Measurements from ENCODE around the gene DEXI. TPM values are rescaled to one million over a fixed set of nuclear protein-coding genes. Genes with fewer than 3 reads are reported as not detected.
"Not testable (repeated sequence)": the region's sequence is repeated elsewhere in the genome, so short reads cannot be mapped to it uniquely, and the experiment has no call there.

DEXI gene
- total RNA-seq, 2 donors from 2014 or later: 24.4 to 26.7 TPM

DNA sequence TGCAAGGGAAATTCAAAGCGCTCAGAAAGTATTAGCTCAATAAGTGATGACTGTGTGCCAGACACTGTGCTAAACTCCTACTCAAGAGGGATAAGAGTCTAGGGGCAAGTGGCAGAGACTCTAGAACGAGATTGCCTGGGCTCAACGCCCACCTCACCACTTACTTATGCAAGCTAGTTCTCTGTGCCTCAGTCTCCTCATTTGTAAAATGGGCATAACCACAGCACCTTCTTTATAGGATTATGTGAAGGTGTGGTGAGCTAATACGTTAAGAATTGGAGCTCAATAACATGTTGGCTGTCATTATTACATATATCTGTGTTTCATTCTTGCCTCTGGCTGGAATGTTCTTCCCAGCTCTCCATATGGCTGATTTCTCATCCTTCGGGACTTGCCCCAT, 15.4 kb downstream of the DEXI start:
- no peak for DNase-seq
- peaks cover 4 to 9% of the 10 kb centered on the region in 2 donors for H3K36me3 Mint-ChIP-seq (ENCODE audit: insufficient read depth in 2 of 2)

GRCh38 chr16:10926094-10926493, 16.2 kb downstream of the DEXI start:
- ATAC-seq (replicated peaks in 1 of 2) (no peak), DNase-seq (no peak)
- no peaks in the 10 kb centered on the region for H3K9me3 Mint-ChIP-seq
- H3K4me3 Mint-ChIP-seq: no peak overlapping the region
- H3K27me3 Mint-ChIP-seq (ENCODE audit: low read depth): no peaks in the 10 kb centered on the region
- peaks cover 9% of the 10 kb centered on the region for H3K4me1 Mint-ChIP-seq (ENCODE audit: low read depth)
- H3K36me3 Mint-ChIP-seq (ENCODE audit: insufficient read depth in 2 of 2): peaks cover 4 to 9% of the 10 kb centered on the region in 2 donors
- no peak overlapping the region for H3K27ac Mint-ChIP-seq

More for the DNA sequence above, 15.4 kb downstream of the DEXI start:
- Mint-ChIP-seq H3K9me3 (no peaks in the 10 kb centered on the region), H3K4me3 (no peak overlapping the region), H3K27ac (no peak overlapping the region), H3K27me3 (ENCODE audit: low read depth) (no peaks in the 10 kb centered on the region), H3K4me1 (ENCODE audit: low read depth) (peaks cover 9% of the 10 kb centered on the region)
- ATAC-seq (replicated peaks in 1 of 2): no peak

DNA sequence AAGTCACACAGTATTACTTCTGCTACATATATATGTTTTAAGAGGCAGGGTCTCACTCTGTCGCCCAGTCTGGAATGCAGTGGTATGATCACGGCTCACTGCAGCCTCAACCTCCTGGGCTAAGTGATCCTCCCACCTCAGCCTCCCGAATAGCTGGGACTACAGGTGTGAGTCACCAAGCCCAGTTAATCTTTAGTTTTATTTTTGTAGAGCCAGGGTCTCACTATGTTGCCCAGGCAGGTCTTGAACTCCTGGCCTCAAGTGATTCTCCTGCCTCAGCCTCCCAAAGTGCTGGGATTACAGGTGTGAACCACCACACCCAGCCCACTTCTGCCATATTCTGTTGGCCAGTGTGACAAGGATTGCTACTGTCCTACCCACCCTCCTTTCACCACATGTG, 17.0 kb downstream of the DEXI start:
- H3K27ac Mint-ChIP-seq; H3K27me3 Mint-ChIP-seq (ENCODE audit: low read depth); ATAC-seq (replicated peaks in 1 of 2); H3K9me3 Mint-ChIP-seq; DNase-seq; H3K4me1 Mint-ChIP-seq (ENCODE audit: low read depth); H3K4me3 Mint-ChIP-seq; H3K36me3 Mint-ChIP-seq (ENCODE audit: insufficient read depth in 2 of 2): not testable (repeated sequence)

DNA sequence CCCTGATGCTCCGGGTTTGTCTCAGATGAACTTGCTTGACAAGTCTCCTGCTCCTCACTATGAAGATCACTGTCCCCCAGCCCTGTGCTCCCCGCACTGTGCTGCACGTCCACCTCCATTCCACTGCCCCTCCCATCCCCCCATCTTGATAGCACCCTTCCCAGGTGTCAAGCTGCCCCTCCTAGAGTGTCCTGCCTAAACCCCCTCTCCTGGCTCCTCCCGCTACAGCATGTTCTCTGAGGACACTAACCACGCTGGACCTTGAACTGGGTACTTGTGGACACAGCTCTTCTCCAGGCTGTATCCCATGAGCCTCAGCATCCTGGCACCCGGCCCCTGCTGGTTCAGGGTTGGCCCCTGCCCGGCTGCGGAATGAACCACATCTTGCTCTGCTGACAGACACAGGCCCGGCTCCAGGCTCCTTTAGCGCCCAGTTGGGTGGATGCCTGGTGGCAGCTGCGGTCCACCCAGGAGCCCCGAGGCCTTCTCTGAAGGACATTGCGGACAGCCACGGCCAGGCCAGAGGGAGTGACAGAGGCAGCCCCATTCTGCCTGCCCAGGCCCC, 18.5 kb downstream of the DEXI start:
- peaks cover 3 to 9% of the 10 kb centered on the region in 2 donors for H3K36me3 Mint-ChIP-seq (ENCODE audit: insufficient read depth in 2 of 2)
- no peaks in the 10 kb centered on the region for H3K9me3 Mint-ChIP-seq
- H3K4me1 Mint-ChIP-seq (ENCODE audit: low read depth): no peaks in the 10 kb centered on the region
- H3K27me3 Mint-ChIP-seq (ENCODE audit: low read depth): no peaks in the 10 kb centered on the region
- no peak for DNase-seq
- no peak overlapping the region for H3K27ac Mint-ChIP-seq
- no peak for ATAC-seq (replicated peaks in 1 of 2)
- no peak overlapping the region for H3K4me3 Mint-ChIP-seq

- Mint-ChIP-seq H3K27me3 (ENCODE audit: low read depth) (no peaks in the 10 kb centered on the region), H3K9me3 (no peaks in the 10 kb centered on the region), H3K4me1 (ENCODE audit: low read depth) (no peaks in the 10 kb centered on the region), H3K36me3 (ENCODE audit: insufficient read depth in 2 of 2) (peaks cover 3 to 9% of the 10 kb centered on the region in 2 donors), H3K4me3 (no peak overlapping the region), H3K27ac (no peak overlapping the region)
- ATAC-seq (replicated peaks in 1 of 2): no peak
- DNase-seq: no peak
These were observed 19.1 kb downstream of the DEXI start for GRCh38 chr16:10923146-10923649.

GRCh38 chr16:10922328-10923145, 19.7 kb downstream of the DEXI start:
- DNase-seq (no peak), ATAC-seq (replicated peaks in 1 of 2) (no peak)
- no peaks in the 10 kb centered on the region for H3K9me3 Mint-ChIP-seq
- H3K27me3 Mint-ChIP-seq (ENCODE audit: low read depth): no peaks in the 10 kb centered on the region
- peaks cover 0 to 6% of the 10 kb centered on the region in 2 donors for H3K36me3 Mint-ChIP-seq (ENCODE audit: insufficient read depth in 2 of 2)
- no peak overlapping the region for H3K4me3 Mint-ChIP-seq
- no peaks in the 10 kb centered on the region for H3K4me1 Mint-ChIP-seq (ENCODE audit: low read depth)
- H3K27ac Mint-ChIP-seq: no peak overlapping the region

- no peak for ATAC-seq (replicated peaks in 1 of 2)
- Mint-ChIP-seq H3K27ac (no peak overlapping the region), H3K27me3 (ENCODE audit: low read depth) (no peaks in the 10 kb centered on the region), H3K4me1 (ENCODE audit: low read depth) (peaks cover 2% of the 10 kb centered on the region), H3K9me3 (no peaks in the 10 kb centered on the region), H3K4me3 (no peak overlapping the region), H3K36me3 (ENCODE audit: insufficient read depth in 2 of 2) (peaks cover 0 to 3% of the 10 kb centered on the region in 2 donors)
- DNase-seq: no peak
These were observed 20.5 kb downstream of the DEXI start for GRCh38 chr16:10921536-10922327.

- H3K27ac Mint-ChIP-seq: no peak overlapping the region
- no peak for ATAC-seq (replicated peaks in 1 of 2)
- H3K36me3 Mint-ChIP-seq (ENCODE audit: insufficient read depth in 2 of 2): no peaks in the 10 kb centered on the region
- no peak overlapping the region for H3K4me3 Mint-ChIP-seq
- peaks cover 10% of the 10 kb centered on the region for H3K4me1 Mint-ChIP-seq (ENCODE audit: low read depth)
- no peak for DNase-seq
- no peaks in the 10 kb centered on the region for H3K27me3 Mint-ChIP-seq (ENCODE audit: low read depth)
- no peaks in the 10 kb centered on the region for H3K9me3 Mint-ChIP-seq
These were observed 21.4 kb downstream of the DEXI start for GRCh38 chr16:10920726-10921427.

DNA sequence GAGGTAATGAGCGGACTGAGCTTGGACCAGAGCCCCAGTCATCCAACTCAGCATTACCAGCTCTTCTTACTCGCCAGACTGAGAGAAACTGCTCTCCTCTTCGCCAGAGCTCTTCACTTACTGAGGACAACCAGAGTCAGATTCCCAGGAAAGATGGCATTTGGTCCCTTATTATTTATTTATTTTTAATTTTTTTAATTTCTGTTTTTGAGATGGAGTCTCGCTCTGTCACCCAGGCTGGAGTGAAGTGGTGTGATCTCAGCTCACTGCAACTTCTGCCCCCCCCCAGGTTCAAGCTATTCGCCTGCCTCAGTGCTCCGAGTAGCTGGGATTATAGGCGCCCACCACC, 23.3 kb downstream of the DEXI start:
- ATAC-seq (replicated peaks in 1 of 2): no peak
- no peak for DNase-seq
- Mint-ChIP-seq H3K27me3 (ENCODE audit: low read depth) (no peaks in the 10 kb centered on the region), H3K9me3 (no peaks in the 10 kb centered on the region), H3K4me1 (ENCODE audit: low read depth) (peaks cover 19% of the 10 kb centered on the region), H3K4me3 (no peak overlapping the region), H3K36me3 (ENCODE audit: insufficient read depth in 2 of 2) (no peaks in the 10 kb centered on the region), H3K27ac (no peak overlapping the region)

DNA sequence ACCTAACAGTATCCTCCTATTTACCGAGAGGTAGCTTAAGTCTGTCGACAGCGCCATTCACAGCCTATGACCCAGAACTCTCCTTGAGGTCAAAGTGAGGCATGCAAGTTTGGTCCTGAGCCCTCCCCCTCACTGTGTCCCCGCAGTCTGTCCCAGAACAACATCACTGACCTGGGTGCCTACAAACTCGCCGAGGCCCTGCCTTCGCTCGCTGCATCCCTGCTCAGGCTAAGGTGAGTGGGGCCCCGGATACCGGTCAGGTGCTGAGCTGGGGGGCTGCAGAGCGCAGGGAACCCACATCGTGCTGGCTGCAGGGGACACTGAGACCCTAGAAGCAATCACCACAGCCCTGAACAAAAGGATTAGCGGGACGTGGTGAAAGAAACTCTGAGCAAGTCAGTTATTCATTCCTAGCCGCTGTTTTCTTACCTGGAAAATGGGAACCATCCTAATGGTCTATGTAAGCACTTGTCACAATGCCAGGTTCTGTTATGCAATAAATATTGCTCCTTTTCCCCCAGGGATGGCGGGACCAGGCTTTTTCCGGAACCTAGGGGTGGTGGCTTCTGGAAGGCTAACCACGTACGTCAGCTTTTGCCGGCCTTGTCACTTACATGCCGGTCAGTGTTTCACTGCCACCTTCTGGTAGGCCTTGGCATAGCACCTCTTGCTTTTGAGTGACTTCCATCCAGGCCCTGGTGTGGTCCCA, 23.8 kb downstream of the DEXI start:
- DNase-seq (peak; percentile 84 to 88), ATAC-seq (replicated peaks in 1 of 2) (peak; percentile 63 to 70)
- Mint-ChIP-seq H3K4me1 (ENCODE audit: low read depth) (peaks cover 19% of the 10 kb centered on the region), H3K9me3 (no peaks in the 10 kb centered on the region), H3K27me3 (ENCODE audit: low read depth) (no peaks in the 10 kb centered on the region), H3K4me3 (no peak overlapping the region), H3K36me3 (ENCODE audit: insufficient read depth in 2 of 2) (no peaks in the 10 kb centered on the region), H3K27ac (no peak overlapping the region)

GRCh38 chr16:10916534-10916933, 25.7 kb downstream of the DEXI start:
- ATAC-seq (replicated peaks in 1 of 2): peak in 1 of 2 donors; percentile 48
- H3K4me3 Mint-ChIP-seq: no peak overlapping the region

GRCh38 chr16:10911267-10911666, 31.0 kb downstream of the DEXI start:
- Mint-ChIP-seq H3K27me3 (ENCODE audit: low read depth) (peaks cover 9% of the 10 kb centered on the region), H3K4me3 (no peak overlapping the region), H3K36me3 (ENCODE audit: insufficient read depth in 2 of 2) (no peaks in the 10 kb centered on the region), H3K4me1 (ENCODE audit: low read depth) (peaks cover 12% of the 10 kb centered on the region), H3K27ac (no peak overlapping the region), H3K9me3 (no peaks in the 10 kb centered on the region)
- ATAC-seq (replicated peaks in 1 of 2) (no peak), DNase-seq (no peak)

More at GRCh38 chr16:10916534-10916933, 25.7 kb downstream of the DEXI start:
- Mint-ChIP-seq H3K36me3 (ENCODE audit: insufficient read depth in 2 of 2) (no peaks in the 10 kb centered on the region), H3K27me3 (ENCODE audit: low read depth) (peaks cover 3% of the 10 kb centered on the region), H3K4me1 (ENCODE audit: low read depth) (peaks cover 19% of the 10 kb centered on the region), H3K9me3 (no peaks in the 10 kb centered on the region), H3K27ac (no peak overlapping the region)
- no peak for DNase-seq

All from activated T-cell treated with anti-CD3 and anti-CD28 coated beads, Interleukin-2, amount 50 U/mL, for 72 hours (primary cell).